IPS-18c (cell line): ENCODE results near the gene MAST2.

ENCODE experiments used
- H3K4me3 ChIP-seq: 2 replicates; pipeline ENCODE4 v1.7.0; 2013; ENCODE audit warnings: low read depth, mild to moderate bottlenecking, low read length, moderate library complexity; ENCODE audit not compliant: insufficient read depth
- H3K9me3 ChIP-seq: one replicate; pipeline ENCODE4 v1.6.1; 2013; ENCODE audit warnings: mild to moderate bottlenecking, low read length, moderate library complexity; ENCODE audit not compliant: control insufficient read depth, insufficient read depth

MAST2 gene

DNA sequence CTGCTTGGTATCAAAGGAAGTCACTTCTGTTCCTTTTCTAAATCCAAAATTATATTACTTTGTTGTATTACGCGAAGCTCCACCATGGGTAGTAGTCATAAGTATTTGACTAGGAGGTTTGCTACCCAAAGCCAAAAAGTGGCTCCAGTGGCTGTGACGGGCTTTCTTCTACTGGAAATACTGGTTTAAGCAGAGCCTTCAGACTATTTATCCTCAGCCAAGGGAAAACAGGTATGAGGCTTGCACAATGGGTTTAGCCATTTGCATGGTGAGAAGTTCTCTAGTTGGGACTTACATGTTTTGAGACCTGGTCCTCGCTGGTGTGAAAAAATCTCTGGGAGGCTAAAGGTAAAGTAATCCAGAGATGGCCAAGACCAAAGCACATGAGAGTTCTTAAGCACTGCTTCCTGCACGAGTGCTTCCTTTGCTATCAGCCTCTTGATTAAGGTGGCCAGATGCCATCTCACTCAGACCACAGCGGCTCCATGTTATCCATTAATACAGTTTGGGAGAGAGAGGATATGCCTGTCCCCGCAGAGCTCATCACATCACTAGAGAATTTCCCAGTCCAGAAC lies 207.8 kb downstream of the MAST2 start:
- Histone ChIP-seq H3K4me3 (no peak overlapping the region), H3K9me3 (no peaks in the 10 kb centered on the region)

DNA sequence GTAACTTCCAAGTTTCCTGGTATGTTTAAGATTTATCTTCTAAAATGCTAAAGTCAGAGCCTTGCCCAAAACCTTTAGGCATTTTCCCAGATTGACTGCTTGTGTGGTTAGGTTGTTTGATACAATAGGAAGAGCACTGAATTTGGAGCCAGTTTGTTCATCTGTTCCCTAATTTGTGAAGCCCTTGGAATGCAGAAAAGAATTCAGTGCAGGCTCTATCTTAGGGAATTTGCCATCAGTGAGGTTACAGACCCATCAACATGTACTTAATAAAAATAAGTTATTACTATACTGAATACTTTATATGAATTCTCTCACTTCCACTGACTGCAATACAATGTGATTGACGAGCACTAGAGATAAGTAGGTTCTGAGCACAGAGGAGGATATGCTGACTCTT lies 208.8 kb downstream of the MAST2 start:
- Histone ChIP-seq H3K9me3 (no peaks in the 10 kb centered on the region), H3K4me3 (no peak overlapping the region)

DNA sequence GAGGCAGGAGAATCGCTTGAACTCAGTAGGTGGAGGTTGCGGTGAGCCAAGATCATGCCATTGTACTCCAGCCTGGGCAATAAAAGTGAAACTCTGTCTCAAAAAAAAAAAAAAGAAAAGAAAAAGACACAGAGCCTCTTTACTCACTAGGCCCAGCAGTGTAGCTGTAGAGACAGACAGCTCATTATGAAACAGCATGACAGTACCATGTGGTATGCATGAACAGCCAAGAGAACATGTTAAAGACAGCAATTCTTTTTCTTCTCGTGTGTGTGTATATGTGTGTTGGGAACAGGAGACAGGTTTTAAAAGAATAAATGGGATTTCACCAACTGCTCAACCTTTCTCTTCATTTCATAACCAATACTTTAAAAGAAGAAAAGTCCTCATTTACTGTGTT lies 210.2 kb downstream of the MAST2 start:
- Histone ChIP-seq H3K4me3 (no peak overlapping the region), H3K9me3 (no peaks in the 10 kb centered on the region)

DNA sequence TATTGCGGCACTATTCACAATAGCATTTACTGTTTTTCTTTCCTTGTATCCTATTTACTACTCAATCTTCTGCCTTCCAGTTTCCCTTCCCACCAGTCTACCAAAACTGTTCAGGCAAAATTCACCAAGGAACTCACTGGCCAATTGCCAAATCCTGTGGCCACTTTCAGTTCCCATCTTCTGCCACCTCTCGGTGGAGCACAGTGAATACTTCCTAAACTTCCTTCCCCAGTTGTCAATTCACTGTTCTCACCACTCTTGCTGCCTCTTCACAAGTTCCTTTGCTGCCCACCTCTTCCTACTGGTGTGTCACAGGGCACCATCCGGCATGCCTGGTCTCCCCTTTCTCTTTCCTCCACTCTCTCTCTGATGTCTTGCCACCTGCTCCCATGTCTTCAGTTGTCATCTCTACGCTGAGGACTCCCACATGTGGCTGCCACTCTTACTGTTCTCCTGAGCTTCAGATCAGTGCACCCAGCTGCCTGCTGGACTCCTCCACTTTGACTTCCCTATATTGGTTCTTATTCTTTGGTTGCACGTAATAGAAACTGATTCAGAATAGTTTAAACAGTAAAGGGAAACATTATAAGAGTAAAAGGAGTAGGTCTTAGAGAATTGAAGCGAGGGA lies 214.6 kb downstream of the MAST2 start:
- no peaks in the 10 kb centered on the region for H3K9me3 ChIP-seq
- H3K4me3 ChIP-seq = no peak overlapping the region

DNA sequence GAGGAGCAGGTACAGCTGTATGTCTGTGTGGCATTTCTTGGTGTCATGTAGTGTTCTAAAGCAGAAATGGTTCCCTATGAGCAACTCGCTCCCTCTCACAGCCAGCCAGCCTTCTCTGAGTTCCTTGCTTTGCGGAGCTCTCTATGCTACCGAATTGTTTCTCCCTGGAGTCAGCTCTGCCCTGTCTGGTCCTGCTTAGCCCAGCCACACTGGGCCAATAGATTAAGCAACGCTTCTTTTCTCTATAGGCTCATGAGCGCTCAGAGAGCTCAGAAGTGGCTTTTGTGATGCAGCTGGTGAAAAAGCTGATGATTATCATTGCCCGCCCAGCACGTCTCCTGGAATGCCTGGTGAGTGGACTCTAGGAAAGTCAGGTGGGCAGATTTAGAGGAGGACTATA lies 215.9 kb downstream of the MAST2 start:
- H3K9me3 ChIP-seq = no peaks in the 10 kb centered on the region
- H3K4me3 ChIP-seq = no peak overlapping the region

GRCh38 chr1:46020010-46020409 lies 216.6 kb downstream of the MAST2 start:
- H3K9me3 ChIP-seq = peaks cover 2% of the 10 kb centered on the region
- H3K4me3 ChIP-seq = no peak overlapping the region

DNA sequence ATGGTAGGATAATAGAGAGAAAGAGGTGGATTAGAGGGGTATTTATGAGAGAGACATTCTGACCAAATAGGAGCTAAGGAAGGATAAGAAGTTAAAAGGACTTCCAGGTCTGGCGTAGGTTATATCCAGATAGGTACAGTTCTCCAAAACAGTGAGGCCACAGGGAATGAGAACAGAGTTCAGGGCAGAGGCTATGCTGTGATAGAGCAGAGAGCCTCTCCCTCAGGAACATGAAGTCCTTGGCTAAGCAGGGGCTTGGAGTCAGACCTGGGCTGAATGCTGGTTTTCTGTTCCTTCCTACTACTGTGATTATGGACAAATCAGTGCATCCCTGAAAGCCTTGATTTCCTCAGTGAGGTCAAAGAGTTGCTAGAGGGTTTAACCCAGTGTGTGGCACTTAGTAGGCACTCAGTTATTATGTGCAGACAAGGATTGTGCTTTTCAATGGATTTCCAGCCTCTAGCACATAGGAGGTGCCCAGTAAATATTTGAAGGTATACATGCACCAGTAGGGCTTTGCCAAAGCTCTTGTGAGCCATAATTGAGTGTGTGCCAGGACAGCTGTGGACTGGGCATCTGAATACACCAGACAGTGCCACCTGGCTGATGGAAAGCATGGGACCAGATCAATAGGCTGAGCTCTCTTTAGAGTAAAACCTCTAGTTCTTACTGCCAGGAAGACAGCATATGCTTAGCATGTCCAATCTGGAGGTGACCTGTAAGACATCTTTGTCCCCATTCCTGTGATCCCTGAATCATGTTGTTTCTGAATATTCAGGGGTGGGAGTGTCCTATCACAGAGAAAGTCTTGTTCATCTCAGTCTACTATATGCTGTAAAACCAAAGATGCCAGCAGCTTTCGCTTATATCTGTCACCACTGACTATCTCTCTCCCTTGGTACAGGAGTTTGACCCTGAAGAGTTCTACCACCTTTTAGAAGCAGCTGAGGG lies 217.9 kb downstream of the MAST2 start:
- Histone ChIP-seq H3K9me3 (peaks cover 2% of the 10 kb centered on the region), H3K4me3 (no peak overlapping the region)

DNA sequence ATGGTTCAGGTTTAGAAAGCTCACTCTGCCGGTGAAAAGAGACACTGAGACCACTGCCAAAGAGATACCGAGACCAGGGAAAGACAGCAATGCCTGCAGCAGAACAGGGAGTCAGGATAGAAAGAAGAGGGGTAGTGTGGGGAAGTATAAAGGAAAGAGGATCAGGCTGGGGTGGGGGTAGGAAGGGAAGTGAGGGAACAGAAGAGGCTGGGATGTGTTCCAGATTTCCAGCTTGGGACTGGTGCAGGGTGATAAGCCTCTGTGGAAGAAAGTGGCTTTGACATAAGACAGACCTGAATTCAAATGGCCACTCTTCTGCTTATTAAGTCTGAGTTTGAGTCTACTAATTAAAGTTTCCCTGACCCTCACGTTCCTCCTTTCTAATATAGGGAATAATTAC lies 223.1 kb downstream of the MAST2 start:
- Histone ChIP-seq H3K4me3 (no peak overlapping the region), H3K9me3 (peaks cover 2% of the 10 kb centered on the region)

DNA sequence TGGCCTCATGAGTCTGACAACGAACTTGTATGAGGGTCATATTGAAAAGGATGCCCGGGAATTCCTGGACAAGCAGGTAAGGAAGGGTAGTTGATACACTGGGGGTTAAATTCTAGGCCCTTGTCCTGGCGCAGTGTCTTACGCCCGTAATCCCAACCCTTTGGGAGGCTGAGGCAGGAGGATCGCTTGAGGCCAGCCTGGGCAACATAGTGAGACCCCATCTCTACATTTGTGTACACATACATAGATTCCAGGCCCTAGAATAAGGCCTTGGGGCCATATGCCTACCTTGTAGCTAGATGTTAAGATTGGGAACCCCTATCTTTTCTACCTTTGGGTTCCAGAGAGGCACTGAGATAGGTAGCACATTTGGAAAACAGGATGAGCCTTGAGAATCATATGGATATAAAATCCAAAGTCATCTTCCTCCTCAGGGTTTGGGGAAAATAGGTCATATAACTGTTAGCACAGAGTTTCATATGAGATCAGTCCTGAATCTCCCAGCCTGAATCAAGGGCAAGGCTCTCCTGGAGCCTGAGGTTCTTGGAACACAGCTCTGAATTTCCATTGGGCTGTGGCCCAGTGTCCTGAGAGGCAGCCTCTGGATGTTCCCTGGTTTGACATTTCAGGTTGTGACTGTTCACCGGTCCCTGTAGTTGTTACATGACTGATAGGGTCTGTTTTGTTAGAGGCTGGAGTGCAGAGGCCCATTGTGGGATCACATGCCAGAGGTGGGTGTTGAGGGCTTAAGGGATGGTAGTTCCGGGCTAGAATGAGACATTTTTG lies 224.6 kb downstream of the MAST2 start:
- Histone ChIP-seq H3K9me3 (peaks cover 2% of the 10 kb centered on the region), H3K4me3 (no peak overlapping the region)

DNA sequence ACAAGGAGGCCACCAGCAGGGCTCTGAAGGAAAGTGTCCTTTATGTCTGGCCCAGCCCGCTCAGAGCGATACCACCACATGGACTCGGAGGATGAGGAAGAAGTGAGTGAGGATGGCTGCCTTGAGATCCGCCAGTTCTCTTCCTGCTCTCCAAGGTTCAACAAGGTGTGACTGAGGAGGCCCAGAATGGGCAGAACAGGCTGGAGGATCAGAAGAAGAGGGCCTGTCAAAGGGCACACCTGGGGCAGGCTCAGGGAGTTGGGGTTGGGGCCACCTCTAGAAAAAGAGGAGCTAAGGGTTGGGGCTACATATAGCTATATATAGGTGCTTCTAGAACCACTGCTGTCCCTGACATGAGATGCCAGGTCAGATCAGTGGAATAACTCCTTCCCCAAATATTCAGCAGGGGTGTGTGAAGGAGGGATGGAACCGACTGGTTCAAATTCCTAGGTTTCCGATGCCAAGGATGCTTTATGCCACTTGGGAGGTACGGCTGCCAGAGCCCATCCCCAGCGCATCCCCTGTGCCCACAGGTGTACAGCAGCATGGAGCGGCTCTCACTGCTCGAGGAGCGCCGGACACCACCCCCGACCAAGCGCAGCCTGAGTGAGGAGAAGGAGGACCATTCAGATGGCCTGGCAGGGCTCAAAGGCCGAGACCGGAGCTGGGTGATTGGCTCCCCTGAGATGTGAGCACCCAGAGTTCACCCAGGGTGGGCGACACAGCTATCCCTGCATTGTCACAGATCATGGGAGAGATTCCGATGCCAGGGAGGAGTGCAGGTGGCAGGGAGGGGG lies 226.9 kb downstream of the MAST2 start:
- H3K9me3 ChIP-seq = no peaks in the 10 kb centered on the region
- no peak overlapping the region for H3K4me3 ChIP-seq

- Histone ChIP-seq H3K4me3 (no peak overlapping the region), H3K9me3 (no peaks in the 10 kb centered on the region)
These were observed 227.7 kb downstream of the MAST2 start for GRCh38 chr1:46030876-46031660.

DNA sequence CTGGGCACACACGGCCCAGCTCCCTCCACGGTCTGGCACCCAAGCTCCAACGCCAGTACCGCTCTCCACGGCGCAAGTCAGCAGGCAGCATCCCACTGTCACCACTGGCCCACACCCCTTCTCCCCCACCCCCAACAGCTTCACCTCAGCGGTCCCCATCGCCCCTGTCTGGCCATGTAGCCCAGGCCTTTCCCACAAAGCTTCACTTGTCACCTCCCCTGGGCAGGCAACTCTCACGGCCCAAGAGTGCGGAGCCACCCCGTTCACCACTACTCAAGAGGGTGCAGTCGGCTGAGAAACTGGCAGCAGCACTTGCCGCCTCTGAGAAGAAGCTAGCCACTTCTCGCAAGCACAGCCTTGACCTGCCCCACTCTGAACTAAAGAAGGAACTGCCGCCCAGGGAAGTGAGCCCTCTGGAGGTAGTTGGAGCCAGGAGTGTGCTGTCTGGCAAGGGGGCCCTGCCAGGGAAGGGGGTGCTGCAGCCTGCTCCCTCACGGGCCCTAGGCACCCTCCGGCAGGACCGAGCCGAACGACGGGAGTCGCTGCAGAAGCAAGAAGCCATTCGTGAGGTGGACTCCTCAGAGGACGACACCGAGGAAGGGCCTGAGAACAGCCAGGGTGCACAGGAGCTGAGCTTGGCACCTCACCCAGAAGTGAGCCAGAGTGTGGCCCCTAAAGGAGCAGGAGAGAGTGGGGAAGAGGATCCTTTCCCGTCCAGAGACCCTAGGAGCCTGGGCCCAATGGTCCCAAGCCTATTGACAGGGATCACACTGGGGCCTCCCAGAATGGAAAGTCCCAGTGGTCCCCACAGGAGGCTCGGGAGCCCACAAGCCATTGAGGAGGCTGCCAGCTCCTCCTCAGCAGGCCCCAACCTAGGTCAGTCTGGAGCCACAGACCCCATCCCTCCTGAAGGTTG lies 231.4 kb downstream of the MAST2 start:
- no peak overlapping the region for H3K4me3 ChIP-seq
- H3K9me3 ChIP-seq = no peaks in the 10 kb centered on the region

- Histone ChIP-seq H3K4me3 (no peak overlapping the region), H3K9me3 (no peaks in the 10 kb centered on the region)
These were observed 233.8 kb downstream of the MAST2 start for GRCh38 chr1:46036894-46037839.

DNA sequence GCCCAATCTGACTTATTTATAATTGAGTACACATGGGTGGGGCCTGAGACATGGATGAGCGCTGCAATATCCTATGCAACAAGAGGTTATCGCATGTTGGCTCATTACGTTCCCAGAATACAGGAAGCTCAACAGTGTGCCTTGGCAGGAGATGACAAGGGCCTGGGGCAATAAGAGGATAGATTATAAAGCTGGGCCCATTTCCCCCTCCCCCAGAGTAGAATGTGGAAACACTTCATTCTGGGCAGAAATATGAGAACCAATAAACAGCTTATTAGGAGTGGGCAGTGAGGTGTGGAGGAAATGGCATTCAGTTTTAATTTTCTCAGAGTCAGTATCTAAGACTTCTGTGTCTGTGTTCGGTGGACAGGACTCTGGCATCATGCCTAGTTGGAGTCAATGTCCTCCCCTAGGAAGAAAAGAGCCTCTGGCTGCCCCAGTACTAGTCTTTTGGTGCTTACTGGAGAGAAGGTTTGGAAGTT lies 236.2 kb downstream of the MAST2 start:
- Histone ChIP-seq H3K9me3 (no peaks in the 10 kb centered on the region), H3K4me3 (no peak overlapping the region)
